Muscle layer of duodenum (tissue), 2 donors: ENCODE results near the gene ARL8B.
"Not testable (repeated sequence)": the region's sequence is repeated elsewhere in the genome, so short reads cannot be mapped to it uniquely, and the experiment has no call there.

Source experiments
- H3K27ac ChIP-seq: one replicate; pipeline ENCODE4 v1.7.0; 2013; ENCODE audit warnings: mild to moderate bottlenecking, low read length
- H3K27me3 ChIP-seq: one replicate; pipeline ENCODE4 v1.7.0; 2013; ENCODE audit warnings: low read depth, mild to moderate bottlenecking, control low read depth, low read length
- H3K36me3 ChIP-seq, 2 donors: one replicate each; pipeline ENCODE4 v1.7.0; 2013; ENCODE audit warnings: low read length in 2 of 2, control low read depth in 1 of 2, mild to moderate bottlenecking in 1 of 2; ENCODE audit not compliant: insufficient read depth in 2 of 2, control insufficient read depth in 1 of 2
- H3K4me1 ChIP-seq, 2 donors: one replicate each; pipeline ENCODE4 v1.7.0; 2013; ENCODE audit warnings: low read length in 2 of 2, mild to moderate bottlenecking in 2 of 2, control low read depth in 1 of 2, moderate library complexity in 1 of 2; ENCODE audit not compliant: insufficient read depth in 2 of 2, control insufficient read depth in 1 of 2
- H3K4me3 ChIP-seq, 2 donors: one replicate each; pipeline ENCODE4 v1.7.0; 2013; ENCODE audit warnings: low read length in 2 of 2, low read depth in 1 of 2, mild to moderate bottlenecking in 1 of 2
- H3K9me3 ChIP-seq, 2 donors: one replicate each; pipeline ENCODE4 v1.7.0; 2013; ENCODE audit warnings: low read length in 2 of 2, control low read depth in 1 of 2, mild to moderate bottlenecking in 1 of 2; ENCODE audit not compliant: control insufficient read depth in 1 of 2
- donor health status: healthy.

ARL8B gene

DNA sequence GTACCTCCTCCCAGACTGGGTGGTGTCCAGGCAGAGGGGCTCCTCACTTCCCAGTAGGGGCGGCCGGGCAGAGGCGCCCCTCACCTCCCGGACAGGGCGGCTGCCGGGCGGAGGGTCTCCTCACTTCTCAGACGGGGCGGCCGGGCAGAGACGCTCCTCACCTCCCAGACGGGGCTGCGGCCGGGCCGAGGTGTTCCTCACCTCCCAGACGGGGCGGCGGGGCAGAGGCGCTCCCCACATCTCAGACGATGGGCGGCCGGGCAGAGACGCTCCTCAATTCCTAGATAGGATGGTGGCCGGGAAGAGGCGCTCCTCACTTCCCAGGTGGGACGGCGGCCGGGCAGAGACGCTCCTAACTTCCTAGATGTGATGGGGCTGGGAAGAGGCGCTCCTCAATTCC lies 8.4 kb upstream of the ARL8B start:
- not testable (repeated sequence) for H3K36me3 ChIP-seq, H3K4me1 ChIP-seq, H3K4me3 ChIP-seq, H3K27ac ChIP-seq, H3K9me3 ChIP-seq, H3K27me3 ChIP-seq

DNA sequence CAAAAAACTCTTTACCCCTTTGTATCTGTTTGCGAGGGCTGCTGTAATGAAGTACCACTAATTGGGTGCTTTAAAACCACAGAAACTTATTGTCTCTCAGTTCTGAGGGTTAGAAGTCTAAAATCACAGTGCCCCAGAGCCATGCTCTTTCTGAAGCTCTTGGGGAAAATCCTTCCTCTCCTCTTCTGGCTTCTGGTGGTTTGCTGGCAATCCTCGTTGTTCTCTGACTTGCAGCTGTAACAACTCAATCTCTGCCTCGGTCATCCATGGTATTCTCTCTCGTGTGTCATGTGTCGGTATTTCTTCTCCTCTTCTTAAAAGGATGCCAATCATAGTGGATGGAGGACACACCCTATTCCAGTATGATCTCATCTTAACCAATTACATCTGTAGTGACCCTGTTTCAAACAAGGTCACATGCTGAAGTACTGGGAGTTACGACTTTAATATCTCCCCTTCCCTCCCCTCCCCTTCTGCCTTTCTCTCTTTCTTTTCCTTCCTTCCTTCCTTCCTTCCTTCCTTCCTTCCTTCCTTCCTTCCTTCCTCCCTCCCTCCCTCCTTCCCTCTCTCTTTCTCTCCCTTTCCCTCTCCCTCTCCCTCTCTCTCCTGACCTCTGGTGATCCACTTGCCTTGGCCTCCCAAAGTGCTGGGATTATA lies 6.5 kb upstream of the ARL8B start:
- Histone ChIP-seq H3K27me3 (no peaks in the 10 kb centered on the region), H3K9me3 (no peaks in the 10 kb centered on the region), H3K4me3 (no peak overlapping the region), H3K4me1 (no peaks in the 10 kb centered on the region), H3K27ac (no peak overlapping the region), H3K36me3 (no peaks in the 10 kb centered on the region)

DNA sequence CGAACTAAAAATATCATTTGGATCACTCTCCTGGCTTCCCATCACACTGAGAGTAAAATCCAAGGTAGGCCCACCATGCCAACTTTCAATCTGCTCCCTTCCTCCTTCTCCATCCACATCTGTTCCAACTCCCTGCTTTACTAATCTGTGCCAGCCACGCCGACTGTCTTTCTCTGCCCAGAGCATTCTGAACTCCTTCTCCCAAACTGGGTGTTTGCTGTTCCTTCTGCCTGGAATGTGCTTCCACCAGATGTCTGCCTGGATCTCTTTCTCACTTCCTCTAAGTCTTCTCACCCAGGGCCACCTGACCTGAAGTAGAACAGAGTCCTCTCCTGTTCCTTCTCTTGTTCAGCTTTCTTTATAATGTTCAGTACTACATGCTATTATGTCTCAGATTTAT lies 5.6 kb upstream of the ARL8B start:
- H3K27me3 ChIP-seq: no peaks in the 10 kb centered on the region
- H3K4me1 ChIP-seq: no peaks in the 10 kb centered on the region
- H3K27ac ChIP-seq: no peak overlapping the region
- no peaks in the 10 kb centered on the region for H3K36me3 ChIP-seq
- H3K9me3 ChIP-seq: no peaks in the 10 kb centered on the region
- H3K4me3 ChIP-seq: no peak overlapping the region

DNA sequence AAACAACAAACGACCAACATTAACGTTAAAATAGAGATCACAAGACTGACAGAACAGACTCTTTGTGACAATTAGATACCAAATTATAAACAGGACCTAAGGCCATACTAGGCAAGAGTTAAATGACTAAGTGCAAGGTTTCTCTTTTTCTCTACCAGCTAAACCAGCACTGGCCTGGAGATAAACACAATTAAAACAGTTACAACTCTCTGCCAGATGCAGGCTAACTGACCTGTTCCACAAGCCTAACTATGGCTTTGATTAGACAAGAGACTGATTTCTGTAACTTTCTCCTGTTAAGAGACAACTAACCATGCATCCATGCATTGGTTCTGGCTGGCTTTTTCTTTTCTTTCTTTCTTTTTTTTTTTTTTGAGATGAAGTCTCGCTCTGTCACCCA lies 1.6 kb upstream of the ARL8B start:
- no peak overlapping the region for H3K4me3 ChIP-seq
- no peak overlapping the region for H3K27ac ChIP-seq
- H3K4me1 ChIP-seq: peaks cover 7 to 21% of the 10 kb centered on the region in 2 donors
- no peaks in the 10 kb centered on the region for H3K27me3 ChIP-seq
- no peaks in the 10 kb centered on the region for H3K9me3 ChIP-seq
- peaks cover 0 to 5% of the 10 kb centered on the region in 2 donors for H3K36me3 ChIP-seq

DNA sequence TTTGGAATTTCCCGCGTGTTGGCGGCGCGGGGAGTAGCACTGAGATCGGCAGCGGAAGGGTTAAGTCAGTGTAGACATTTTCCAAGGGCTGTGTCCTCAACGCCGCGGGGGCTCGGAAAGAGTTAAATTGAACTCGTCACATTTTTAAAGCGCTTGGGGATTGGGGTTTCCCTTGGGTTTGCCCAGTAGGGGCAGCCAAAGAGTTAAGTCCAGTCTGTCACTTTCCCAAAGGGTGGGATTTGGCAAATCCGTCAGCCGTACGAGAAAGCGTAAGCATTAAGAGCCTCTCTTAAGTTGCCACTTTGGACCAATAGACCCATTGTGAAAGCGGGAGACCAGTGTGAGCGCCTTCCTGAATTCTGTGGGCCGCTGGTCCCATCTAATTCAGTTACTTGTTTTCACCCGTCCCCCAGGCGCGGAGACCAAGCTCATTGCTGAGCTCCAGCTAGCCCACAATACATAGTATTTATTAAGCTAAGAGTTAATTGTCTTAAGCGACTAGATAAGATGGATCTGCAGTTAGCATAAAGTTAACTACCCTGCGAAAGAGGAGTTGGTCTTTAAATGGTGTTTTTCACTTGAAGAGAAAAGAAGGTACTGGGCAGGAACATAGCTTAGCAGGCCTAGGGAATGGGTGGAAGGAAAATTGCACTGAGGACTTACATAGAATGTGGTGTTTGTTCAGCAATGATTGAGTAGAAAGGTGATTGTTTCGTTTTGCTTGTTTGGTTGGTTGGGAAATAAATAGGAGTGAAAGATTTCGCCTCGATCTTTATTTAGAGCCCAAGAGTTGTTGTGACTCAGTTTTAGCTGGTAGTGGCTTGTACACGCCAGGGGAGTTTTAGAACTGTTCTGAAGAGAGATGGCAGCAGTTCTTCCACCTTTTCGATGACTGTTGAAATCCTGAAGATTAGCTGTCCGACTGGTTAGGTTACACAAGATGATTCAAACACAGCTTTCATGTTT lies 932 bp downstream of the ARL8B start:
- Histone ChIP-seq H3K36me3 (peaks cover 0 to 5% of the 10 kb centered on the region in 2 donors), H3K27ac (peak overlapping the region; percentile 86), H3K4me3 (peak overlapping the region; percentile 73 to 97), H3K9me3 (no peaks in the 10 kb centered on the region), H3K27me3 (no peaks in the 10 kb centered on the region), H3K4me1 (peaks cover 7 to 21% of the 10 kb centered on the region in 2 donors)

DNA sequence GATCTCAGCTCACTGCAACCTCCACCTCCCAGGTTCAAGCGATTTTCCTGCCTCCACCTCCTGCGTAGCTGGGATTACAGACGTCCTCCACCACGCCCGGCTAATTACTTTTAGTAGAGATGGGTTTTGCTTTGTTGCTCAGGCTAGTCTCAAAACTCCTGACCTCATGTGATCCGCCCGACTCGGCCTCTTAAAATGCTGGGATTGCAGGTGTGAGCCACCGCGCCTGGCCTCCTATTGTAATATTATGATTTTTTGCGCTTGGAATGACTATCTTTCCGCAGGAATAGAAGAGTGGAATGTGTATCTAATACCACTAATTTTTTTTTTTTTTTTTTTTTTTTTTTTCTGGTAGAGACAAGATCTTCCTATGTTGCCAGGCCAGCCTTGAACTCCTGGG lies 1.8 kb downstream of the ARL8B start:
- no peaks in the 10 kb centered on the region for H3K27me3 ChIP-seq
- peak overlapping the region; percentile 86 for H3K27ac ChIP-seq

DNA sequence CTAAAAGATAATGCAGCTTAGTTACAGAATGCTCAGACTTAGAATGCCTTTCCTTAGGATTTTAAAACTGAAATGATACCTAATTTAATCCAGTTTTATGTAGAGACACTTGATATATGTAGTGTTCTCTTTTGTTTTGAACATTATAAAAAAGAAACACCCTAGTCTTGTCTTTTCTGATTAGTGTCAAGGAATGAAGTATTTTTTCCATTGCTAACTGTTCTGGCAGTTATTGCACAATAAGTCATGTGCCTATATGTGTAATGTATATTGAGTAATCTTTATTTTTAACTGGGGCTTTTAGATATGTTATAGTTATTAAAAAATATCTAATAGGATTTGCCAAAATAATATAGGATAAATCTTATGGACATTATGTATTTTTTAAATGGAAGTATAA lies 4.5 kb downstream of the ARL8B start:
- Histone ChIP-seq H3K27me3 (no peaks in the 10 kb centered on the region), H3K27ac (no peak overlapping the region), H3K9me3 (no peaks in the 10 kb centered on the region), H3K4me1 (peaks cover 7 to 21% of the 10 kb centered on the region in 2 donors), H3K36me3 (peaks cover 0 to 5% of the 10 kb centered on the region in 2 donors), H3K4me3 (no peak overlapping the region)

More for the DNA sequence above, 1.8 kb downstream of the ARL8B start:
- Histone ChIP-seq H3K36me3 (peaks cover 0 to 5% of the 10 kb centered on the region in 2 donors), H3K4me1 (peaks cover 7 to 21% of the 10 kb centered on the region in 2 donors), H3K4me3 (peak overlapping the region; percentile 73 to 97), H3K9me3 (no peaks in the 10 kb centered on the region)

DNA sequence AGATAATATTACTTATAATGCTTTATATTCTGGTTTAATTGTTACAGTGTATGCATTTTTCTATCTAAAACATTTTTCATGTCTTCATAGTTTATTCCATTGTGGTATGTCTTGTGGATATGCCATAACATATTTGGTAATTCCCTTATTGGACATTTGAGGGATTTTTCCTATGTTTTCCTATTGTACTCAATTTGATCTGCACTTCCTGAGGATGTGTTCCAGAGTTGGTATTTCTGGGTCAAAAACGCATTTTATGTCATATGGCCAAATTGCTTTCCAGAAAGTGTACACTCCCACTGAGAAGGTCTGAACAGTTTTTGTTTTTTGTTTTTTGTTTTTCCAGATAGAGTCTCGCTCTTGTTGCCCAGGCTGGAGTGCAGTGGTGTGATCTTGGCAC lies 6.8 kb downstream of the ARL8B start:
- H3K27ac ChIP-seq: no peak overlapping the region
- H3K27me3 ChIP-seq: no peaks in the 10 kb centered on the region
- peaks cover 7 to 25% of the 10 kb centered on the region in 2 donors for H3K4me1 ChIP-seq
- H3K9me3 ChIP-seq: no peaks in the 10 kb centered on the region
- no peaks in the 10 kb centered on the region for H3K36me3 ChIP-seq
- H3K4me3 ChIP-seq: no peak overlapping the region

DNA sequence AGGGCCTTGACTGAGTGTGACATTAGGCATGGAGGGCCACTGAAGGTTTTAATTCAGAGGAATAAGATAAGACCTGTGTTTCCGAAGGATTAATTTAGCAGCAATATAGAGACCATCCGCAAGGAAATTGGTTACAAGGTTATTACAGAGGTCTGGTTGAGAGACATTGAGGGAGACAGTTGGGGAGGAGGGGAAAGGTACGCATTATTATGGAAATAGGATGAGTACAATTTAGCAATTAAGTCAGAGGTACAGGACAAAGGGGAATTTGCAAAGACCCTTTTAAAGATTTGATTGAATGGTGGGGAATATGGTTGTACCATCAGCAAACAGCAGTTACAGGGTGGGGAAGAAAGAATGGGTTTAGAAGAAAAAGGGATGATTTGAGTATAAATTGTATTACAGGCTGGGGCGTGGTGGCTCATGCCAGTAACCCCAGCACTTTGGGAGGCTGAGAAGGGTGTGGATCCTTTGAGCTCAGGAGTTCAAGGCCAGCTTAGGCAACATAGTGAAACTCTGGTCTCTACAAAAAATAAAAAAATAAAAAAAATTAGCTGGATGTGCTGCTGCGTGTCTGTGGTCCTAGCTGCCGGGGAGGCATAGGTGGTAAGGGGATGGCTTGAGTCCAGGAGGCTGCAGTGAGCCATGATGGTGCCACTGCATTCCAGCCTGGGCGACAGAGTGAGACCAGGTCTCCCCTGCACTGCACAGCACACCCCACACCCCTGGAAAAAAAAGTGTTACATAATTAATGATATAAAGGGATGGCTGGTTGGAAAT lies 11.3 kb downstream of the ARL8B start:
- H3K27me3 ChIP-seq: no peaks in the 10 kb centered on the region
- no peak overlapping the region for H3K4me3 ChIP-seq
- no peaks in the 10 kb centered on the region for H3K9me3 ChIP-seq
- no peaks in the 10 kb centered on the region for H3K36me3 ChIP-seq
- no peak overlapping the region for H3K27ac ChIP-seq
- H3K4me1 ChIP-seq: peaks cover 3 to 32% of the 10 kb centered on the region in 2 donors

DNA sequence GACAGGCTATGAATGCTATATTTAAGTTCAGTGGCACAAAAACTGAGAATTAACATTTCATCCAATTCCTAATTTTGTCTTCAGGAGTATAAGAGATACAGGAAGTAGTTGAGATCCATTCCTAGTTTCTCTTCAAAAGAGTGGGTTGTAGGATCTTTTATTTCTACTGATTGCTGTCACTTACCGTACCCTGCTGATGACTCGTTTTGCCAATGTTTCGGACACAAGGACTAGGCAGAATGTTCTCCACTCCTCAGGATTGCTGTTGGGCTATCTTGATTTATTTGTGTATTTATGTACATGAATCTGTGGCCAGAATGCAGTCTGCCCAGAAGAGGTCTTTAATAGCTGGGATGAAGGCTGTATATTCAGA lies 11.9 kb downstream of the ARL8B start:
- Histone ChIP-seq H3K4me1 (peaks cover 4 to 38% of the 10 kb centered on the region in 2 donors), H3K4me3 (no peak overlapping the region), H3K9me3 (no peaks in the 10 kb centered on the region)

DNA sequence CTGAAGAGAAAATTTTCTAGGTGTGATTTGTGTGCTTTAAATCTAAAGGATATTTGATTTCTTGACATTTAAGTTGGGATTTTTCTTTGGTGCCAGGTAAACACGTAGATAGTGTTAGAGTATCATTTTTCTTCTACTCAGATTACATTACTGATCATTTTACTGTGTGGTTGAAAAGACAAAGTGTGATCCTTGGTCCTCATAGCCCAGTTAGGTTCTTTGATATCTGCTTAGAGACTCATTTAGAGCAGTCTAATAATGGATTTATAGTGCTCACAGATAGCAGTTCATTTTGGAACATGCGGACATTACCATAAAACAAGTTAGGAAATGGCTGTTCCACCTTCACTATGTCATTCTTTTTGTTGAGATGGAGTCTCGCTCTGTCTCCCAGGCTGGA lies 12.4 kb downstream of the ARL8B start:
- Histone ChIP-seq H3K4me3 (no peak overlapping the region), H3K27me3 (no peaks in the 10 kb centered on the region), H3K4me1 (peaks cover 9 to 43% of the 10 kb centered on the region in 2 donors), H3K27ac (no peak overlapping the region), H3K36me3 (no peaks in the 10 kb centered on the region), H3K9me3 (no peaks in the 10 kb centered on the region)

More for the DNA sequence above, 11.9 kb downstream of the ARL8B start:
- Histone ChIP-seq H3K36me3 (no peaks in the 10 kb centered on the region), H3K27me3 (no peaks in the 10 kb centered on the region), H3K27ac (no peak overlapping the region)
